ENCODE data around the gene MSL1. TPM values are rescaled to one million over a fixed set of nuclear protein-coding genes. Genes with fewer than 3 reads are reported as not detected.

MSL1 gene
- 45.3 and 47.3 TPM in 2 replicates for total RNA-seq (2014; rRNA removed; shearing (Covaris generic))

GRCh38 chr17:40121181-40122135 is at the start of gene MSL1:
Gene MSL1 (plus strand): TSS chr17:40121971. CDS start chr17:40122613, 642 bp downstream.

GRCh38 chr17:40100419-40100668 is 21.4 kb upstream of the MSL1 start, which contains the start of gene NR1D1:
Gene NR1D1 (minus strand): TSS chr17:40100589. CDS start chr17:40100094, 495 bp downstream.

GRCh38 chr17:40177275-40177874 is 55.6 kb downstream of the MSL1 start, which contains the start of gene RAPGEFL1:
Gene RAPGEFL1 (plus strand): TSS chr17:40177470. CDS start chr17:40177862, 392 bp downstream.

Other genes starting within 250 kb of the MSL1 start
- 2.9 TPM in 2 replicates for gene GSDMB, start 203.3 kb upstream of the MSL1 start, total RNA-seq (2014; rRNA removed; shearing (Covaris generic))
- 20.1 and 21.5 TPM in 2 replicates for gene ORMDL3, start 194.4 kb upstream of the MSL1 start, total RNA-seq (2014; rRNA removed; shearing (Covaris generic))
- not detected in 2 replicates for gene LRRC3C, start 194.2 kb upstream of the MSL1 start, total RNA-seq (2014; rRNA removed; shearing (Covaris generic))
- not detected in 2 replicates for gene GSDMA, start 159.0 kb upstream of the MSL1 start, total RNA-seq (2014; rRNA removed; shearing (Covaris generic))
- 168 and 192 TPM in 2 replicates for gene PSMD3, start 141.2 kb upstream of the MSL1 start, total RNA-seq (2014; rRNA removed; shearing (Covaris generic))
- not detected in 2 replicates for gene CSF3, start 106.5 kb upstream of the MSL1 start, total RNA-seq (2014; rRNA removed; shearing (Covaris generic))
- gene MED24, start 67.6 kb upstream of the MSL1 start, total RNA-seq (2014; rRNA removed; shearing (Covaris generic)) = 34.3 and 43.0 TPM in 2 replicates
- 12.2 and 12.4 TPM in 2 replicates for gene THRA, start 59.0 kb upstream of the MSL1 start, total RNA-seq (2014; rRNA removed; shearing (Covaris generic))
- gene NR1D1, start 21.4 kb upstream of the MSL1 start, total RNA-seq (2014; rRNA removed; shearing (Covaris generic)) = 6.3 and 8.2 TPM in 2 replicates
- gene CASC3, start 18.6 kb downstream of the MSL1 start, total RNA-seq (2014; rRNA removed; shearing (Covaris generic)) = 43.4 and 48.3 TPM in 2 replicates
- gene RAPGEFL1, start 55.5 kb downstream of the MSL1 start, total RNA-seq (2014; rRNA removed; shearing (Covaris generic)) = 7.0 TPM in 2 replicates
- 6.4 and 7.5 TPM in 2 replicates for gene WIPF2, start 97.3 kb downstream of the MSL1 start, total RNA-seq (2014; rRNA removed; shearing (Covaris generic))
- gene CDC6, start 165.9 kb downstream of the MSL1 start, total RNA-seq (2014; rRNA removed; shearing (Covaris generic)) = 57.0 and 70.6 TPM in 2 replicates
- gene RARA, start 187.2 kb downstream of the MSL1 start, total RNA-seq (2014; rRNA removed; shearing (Covaris generic)) = 32.1 and 32.5 TPM in 2 replicates
- not detected in 2 replicates for gene GJD3, start 242.8 kb downstream of the MSL1 start, total RNA-seq (2014; rRNA removed; shearing (Covaris generic))